HS-27A (cell line): ENCODE measurements around the gene CAMKK2.
"Not testable (repeated sequence)": the region's sequence is repeated elsewhere in the genome, so short reads cannot be mapped to it uniquely, and the experiment has no call there.

Experiments
- DNase-seq: peaks from one replicate; pipeline ENCODE4 v3.0.0-alpha.2; 2012; ENCODE audit warnings: low read depth, missing footprints

Gene CAMKK2

DNA sequence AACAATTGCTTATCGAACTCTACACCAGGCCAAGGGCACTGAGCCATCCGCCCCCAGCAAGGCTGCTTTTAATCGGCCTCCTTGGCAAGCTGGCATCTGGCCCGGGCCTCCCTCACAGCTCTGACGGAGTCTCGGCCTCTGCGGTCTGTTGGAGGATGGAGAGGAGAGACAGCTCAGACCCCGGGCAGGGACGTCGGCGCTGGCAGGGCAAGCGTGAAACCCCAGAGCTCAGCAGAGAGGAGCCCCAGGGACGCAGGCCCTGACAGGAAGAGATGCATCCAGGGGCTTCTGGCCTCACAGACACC lies 17.5 kb downstream of the CAMKK2 start:
- no peak for DNase-seq

DNA sequence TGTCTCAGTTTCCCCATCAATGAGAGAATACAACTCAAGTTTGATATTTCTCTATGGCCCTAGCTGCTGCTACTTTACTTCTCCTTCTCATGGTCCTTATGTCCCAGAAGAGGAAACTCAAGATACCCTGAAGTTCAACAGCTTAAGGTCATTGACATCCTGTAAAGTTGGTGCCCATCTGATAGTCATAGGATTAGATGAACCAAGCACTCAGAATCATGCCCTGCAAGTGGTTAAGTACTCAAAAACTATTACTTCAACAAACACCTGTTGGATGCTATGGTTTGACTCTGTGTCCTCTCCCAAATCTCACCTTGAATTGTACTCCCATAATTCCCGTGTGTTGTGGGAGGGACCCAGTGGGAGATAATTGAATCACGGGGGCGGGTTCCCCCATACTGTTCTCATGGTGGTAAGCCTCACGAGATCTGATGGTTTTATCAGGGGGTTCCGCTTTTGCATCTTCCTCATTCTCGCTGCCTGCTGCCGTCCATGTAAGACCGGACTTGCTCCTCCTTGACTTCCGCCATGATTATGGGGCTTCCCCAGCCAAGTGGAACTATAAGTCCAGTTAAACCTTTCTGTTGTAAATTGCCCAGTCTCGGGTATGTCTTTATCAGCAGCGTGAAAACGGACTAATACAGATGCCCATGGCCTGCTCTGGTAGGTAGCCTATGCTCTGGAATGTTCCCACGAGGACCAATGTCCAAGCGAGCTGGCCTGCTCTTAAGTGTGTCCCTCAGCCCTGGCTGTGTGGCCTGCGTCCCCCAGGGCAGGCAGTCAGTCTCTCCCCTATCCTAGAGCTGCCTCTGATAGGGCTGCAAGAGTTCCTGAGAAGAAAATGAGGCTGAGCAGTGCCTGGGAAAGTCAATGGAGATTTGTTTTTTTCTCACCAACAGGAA lies 18.1 kb downstream of the CAMKK2 start:
- no peak for DNase-seq

DNA sequence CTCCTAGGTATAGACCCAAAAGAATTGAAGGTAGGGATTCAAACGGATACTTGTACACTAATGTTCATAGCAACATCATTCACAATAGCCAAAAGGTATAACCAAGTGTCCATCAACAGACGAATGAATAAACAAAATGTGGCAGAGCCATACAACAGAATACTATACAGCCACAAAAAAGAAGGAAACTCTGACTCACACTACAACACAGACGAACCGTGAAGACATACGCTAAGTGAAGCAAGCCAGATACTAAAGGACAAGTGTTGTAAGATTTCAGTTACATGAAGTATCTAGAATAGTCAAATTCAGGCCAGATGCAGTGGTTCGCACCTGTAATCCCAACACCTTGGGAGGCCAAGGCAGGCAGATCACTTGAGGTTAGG lies 19.1 kb downstream of the CAMKK2 start:
- no peak for DNase-seq

DNA sequence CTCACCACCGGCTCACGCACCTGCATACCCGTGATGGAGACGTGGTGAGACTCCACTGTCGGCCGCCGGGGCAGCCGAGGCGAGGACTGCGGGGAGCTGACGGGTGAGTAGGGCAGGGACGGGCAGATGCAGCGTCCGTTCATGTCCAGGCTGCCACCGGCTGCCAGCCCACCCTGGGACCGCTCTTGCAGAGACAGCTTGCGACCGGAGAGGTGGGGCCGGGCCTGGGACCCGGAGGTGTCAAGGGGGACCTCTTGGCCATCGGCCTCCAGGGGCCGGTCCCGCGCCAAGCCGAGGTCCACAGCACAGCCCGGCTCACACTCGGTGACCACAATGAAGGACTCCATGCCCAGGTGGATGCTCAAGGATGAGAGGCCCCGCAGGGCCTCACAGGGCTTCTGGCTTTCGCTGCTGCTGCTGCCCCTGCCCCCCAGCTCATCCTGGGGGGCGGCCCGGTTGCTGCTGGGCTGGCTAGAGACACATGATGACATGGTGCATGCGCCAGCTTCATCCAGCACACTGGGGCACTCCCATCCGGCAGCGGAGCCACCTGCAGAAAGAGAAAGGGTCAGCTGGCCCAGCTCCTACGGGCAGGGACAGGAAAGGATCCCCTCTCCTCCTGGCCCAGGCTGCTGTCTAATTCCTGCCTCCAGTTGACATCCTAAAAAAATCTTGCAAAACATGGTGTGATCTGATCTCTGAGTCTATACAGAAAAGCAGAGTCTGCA lies 22.3 kb downstream of the CAMKK2 start:
- no peak for DNase-seq

DNA sequence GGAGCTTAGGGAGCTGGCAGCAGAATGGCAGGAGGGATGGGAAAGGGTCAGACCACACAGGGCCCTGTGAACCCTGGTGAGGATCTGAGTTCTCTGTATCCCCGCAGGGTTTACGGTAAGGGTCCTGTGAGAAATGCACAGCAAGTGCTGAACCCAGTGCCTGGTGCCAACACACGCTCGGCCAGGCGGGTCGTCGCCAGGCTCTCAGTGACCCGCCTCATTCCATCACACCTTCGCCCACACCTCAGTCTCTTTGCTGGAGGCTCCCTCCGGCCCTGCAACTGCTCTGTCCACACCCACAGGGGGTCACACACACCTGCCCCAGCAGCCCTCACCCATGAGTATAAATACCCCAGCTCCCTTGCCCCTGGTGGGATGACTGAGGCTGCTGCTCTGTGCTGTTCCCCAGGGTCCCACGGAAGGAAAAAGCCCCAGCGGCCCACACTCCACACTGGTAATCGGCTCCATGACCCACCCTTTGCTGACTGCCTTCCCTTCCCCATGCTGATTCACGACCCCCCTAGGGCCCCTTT lies 23.1 kb downstream of the CAMKK2 start:
- DNase-seq: no peak

DNA sequence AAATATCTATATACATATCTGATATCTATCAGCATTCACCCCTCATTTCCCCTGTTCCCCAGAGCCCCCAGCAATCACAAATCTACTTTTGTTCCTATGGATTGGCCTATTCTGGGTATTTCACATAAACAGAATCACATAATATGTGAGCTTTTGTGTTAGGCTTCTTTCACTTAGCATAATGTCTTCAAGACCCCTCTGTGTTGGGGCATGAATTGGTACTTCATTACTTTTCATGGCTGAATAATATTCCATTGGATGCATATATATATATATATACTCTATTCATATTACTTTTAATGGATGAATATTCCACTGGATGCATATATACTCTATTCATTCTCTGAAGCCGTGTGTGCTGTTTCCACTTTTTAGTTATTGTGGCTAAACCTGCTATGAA lies 28.7 kb downstream of the CAMKK2 start:
- no peak for DNase-seq

DNA sequence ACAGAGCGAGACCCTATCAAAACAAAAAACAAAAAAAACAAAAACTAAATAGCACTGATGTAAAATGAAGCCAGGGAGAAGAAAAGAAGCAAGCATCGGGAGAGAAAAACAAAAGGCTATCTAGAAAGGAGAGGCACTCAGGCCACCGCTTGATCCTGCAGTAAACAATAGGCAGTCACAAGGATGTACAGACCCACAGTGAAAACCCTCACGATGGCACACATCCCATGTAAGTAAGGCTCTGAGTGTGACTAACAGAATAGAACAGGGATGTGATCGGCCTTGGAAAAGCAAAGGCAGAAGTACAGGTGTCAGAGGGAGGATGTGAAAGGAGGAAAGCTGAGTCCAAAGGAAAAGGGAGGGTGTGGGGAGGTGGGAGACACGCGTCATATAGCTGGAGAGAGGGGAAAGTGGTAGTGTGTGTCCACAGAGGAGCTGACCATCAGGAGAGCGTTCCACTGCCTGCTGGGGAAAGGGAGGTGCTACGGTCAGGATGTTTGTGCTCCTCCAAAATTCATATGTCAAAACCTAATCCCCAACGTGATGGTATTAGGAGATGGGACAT lies 31.5 kb downstream of the CAMKK2 start:
- no peak for DNase-seq

DNA sequence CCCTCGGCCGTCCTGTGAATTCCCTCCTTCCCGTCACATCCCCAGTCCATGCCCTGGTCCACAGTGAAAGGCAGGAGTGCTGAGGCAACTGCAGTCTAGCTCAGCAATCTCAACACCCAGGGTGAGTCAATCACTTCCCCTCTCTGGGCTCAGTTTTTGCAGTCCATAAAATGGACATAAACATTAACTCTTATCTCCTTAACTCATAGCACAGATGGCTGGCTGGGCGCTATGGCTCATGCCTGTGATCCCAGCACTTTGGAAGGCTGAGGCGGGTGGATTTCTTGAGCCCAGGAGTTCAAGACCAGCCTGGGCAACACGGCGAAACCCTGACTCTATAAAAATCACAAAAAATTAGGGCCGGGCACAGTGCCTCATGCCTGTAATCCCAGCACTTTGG lies 32.4 kb downstream of the CAMKK2 start:
- DNase-seq: no peak

DNA sequence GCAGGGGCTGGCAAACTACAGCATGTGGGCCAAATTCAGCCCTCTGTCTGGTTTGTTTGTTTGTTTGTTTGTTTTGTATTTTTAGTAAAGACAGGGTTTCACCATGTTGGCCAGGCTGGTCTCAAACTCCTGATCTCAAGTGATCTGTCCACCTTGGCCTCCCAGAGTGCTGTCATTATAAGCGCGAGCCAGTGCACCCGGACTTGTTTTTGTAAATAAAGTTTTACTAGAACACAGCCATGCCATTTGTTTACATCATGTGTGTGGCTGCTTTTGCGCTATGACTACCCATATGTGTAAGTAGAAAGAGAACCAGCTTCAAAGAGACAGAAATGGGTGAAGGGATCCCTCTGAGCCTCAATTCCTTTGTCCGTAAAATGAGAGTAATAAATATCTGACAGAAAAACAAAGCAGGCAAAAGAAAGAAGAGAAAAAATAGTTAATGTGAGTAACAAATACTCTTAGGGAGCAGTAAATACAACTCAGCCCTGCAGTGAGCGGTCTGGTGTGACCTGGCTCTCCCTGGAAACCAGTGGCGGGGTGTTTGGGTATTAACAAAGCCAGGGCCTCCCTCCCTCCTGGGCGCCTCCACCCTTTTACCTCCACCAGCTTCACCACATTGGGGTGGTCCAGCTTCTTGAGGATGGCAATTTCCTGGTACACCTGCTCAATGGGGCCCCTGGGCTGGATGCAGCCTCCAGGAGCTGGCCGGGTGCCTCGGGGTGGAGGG lies 33.1 kb downstream of the CAMKK2 start:
- no peak for DNase-seq

DNA sequence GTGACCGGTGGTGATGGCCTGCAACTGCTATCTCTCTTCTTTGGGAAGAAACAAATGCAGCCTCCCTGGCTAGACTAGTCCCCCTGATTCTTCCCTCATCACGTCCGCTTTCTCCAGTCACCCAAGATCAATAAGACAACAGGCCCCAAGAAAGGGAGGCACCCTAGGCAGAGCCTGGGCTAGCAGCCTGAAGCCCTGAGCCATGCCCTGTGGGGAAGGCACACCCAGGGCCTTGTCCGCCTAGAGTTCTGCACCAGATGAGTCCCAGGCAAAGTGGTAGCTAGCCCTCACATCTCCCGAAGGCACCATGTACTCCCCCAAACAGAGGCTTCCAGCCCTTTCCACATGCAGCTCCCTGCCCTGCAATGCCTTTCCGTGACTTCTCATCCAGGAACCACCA lies 35.1 kb downstream of the CAMKK2 start:
- no peak for DNase-seq

DNA sequence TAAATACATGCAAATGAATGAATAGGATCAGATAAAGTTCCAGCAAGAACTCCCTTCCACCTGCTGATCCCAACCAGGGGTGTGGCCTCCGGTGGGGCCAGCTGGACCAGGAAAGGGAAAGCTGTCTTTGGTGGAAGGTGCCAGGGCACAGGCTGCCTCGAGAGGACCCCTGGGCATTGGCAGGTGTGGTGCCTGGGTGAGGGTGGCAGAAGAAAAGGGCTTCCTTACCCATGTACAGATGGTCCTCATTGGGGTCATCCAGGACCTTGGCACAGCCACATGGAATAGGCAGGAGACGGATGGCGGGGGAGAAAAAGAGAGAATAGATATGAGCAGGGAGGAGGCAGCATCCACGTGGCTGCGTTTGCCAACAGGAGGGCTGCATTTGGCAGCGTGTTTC lies 36.4 kb downstream of the CAMKK2 start:
- no peak for DNase-seq

DNA sequence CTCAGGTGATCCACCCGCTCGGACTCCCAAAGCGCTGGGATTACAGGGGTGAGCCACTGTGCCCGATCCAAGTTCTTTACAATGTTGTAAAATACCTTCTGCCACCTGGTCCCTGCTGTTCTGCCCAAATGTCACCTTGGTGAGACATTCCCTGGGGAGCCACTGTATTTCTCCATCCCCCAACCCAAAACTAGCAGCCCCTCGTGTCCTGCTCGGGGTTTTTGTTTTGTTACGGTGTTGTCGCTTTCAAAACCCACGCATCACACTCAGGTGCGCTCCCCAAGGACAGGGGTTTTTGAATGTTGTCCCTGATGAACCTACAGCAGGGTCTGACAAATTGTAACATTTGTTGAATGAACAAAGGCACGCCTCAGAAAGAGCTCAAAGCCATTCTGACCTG lies 37.4 kb downstream of the CAMKK2 start:
- no peak for DNase-seq

DNA sequence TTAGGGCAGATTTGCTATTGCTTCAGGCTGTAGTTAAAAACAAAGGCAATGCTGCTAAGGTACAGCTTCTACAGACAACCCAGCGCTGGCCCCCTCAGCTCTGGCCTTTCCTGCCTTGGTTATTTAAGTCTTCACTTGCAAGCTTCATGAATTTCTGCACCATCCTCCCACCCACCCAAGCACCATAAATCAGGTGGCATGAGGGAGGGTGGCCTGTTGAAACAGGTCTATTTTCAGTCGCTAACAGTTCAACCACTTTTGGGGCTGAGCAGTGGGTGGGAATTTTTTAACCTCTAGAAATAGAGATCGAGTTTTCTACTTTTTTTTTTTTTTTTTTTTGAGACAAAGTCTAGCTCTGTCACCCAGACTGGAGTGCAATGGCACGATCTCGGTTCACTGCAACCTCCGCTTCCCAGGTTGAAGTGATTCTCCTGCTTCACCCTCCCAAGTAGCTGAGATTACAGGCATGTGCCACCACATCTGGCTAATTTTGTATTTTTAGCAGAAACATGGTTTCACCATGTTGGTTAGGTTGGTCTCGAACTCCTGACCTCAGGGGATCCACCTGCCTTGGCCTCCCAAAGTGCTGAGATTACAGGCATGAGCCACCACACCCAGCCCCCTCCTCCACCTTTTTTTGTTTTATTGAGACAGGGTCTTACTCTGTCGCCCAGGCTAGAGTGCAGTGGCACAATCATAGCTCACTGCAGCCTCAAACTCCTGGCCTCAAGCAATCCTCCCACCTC lies 38.6 kb downstream of the CAMKK2 start:
- not testable (repeated sequence) for DNase-seq

DNA sequence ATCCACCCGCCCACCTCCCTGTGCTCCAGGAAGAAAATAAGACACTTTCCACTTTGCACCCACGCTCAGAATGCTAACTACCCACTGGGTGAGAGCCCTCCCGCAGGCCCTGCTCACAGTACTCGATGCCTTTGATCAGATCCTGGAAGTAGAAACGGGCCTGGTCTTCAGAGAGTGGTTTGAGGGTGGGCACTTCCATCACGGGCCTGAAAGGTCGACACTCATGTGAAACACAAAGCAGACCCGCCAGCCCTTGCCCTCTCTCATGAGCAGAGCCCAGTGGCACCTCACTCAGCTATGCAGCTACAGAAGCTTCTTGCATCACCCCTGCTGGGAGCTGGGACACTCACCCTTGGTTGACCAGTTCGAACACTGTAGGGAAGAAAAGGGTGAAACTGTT lies 41.1 kb downstream of the CAMKK2 start:
- DNase-seq: no peak

DNA sequence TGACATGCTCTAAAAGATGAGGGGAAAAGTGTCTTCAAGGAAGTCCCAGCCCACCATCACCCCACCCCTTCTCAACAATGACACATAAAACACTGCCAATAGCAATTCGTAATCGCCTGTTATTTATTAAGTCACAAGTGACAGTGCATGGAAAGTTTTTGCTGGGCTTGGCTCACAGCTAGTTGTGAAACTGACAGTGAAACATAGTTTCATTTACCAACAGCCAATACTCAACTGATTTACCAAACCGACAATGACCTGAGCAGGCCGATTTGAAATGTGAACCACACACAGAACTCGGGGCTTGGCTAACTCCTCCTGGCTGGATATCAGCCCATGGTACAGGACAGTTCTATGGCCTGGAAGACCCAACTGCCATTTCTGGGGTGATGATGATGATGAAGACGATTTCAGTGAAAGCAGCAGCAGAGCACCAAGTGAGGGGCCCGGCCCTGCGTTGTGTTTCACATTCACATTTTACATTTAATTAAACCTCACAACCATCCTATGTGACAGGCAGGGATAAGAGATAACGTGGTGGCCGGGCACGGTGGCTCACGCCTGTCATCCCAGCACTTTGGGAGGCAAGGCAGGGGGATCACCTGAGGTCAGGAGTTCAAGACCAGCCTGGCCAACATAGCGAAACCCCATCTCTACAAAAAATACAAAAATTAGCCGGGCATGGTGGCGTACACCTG lies 42.7 kb downstream of the CAMKK2 start:
- no peak for DNase-seq

DNA sequence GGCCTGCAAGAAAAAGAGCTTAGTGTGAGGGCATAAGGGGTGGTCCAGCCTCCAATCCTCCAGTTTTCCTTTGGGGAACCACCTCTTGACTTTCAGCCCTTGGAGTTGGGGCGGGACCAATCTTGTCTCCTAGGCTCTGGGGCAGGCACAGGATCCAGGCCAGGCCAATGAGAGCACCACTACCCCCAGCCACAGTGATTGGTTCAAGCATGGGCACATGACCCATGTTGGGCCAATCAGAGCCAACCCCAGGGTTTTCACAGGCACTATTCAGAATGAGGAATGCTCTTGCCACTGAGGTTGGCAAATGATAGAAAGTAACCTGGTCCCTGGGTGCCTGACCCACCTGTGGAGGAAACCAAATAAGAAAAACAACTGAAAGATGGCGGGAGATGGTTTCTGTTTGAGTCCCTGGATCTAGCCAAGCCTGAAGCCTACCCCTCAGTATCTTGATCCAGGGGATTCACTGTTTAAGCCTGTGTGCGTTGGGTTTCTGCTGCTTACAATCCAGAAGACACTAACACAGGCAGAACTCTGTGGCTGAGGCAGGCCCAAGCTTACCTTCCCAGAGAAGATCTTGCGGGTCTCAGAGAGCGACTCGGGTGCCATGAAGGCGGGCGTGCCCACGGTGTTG lies 43.7 kb downstream of the CAMKK2 start:
- DNase-seq: no peak

DNA sequence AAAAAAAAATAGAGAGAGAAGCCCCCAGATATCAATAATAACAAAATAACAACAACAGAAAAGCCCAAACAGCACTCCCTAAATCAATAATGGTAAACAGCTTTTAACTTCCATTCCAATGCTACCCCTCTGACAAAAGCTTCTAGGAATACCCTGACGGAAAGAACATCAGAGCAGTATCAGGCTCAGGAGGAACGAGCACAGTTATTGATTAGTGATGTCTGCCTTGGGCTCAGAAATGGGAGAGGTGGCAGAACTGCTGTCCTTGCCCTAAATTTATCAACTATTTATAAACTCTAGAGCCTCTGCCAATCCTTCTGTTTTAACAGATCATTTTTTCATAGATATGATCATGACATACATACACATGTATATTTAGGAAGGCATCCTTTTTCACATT lies 44.7 kb downstream of the CAMKK2 start:
- no peak for DNase-seq

DNA sequence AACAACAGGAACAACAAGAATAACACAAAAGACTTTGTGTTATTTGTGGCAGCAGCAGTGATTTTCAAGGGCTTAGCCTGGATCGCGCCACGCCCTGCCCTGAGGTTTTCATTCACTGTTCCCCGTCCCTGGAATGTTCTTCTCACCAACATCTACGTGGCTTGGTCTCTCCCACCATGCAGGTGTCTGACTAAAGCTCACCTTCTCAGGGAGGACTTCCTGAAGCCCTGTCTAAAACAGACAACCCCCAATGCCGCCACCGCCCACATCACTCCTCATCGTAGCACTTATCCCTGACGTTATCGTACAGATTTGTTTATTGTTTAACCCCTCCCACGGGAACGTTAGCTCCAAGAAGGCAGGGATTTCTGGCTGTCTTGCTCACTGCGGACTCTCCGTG lies 46.1 kb downstream of the CAMKK2 start:
- no peak for DNase-seq

DNA sequence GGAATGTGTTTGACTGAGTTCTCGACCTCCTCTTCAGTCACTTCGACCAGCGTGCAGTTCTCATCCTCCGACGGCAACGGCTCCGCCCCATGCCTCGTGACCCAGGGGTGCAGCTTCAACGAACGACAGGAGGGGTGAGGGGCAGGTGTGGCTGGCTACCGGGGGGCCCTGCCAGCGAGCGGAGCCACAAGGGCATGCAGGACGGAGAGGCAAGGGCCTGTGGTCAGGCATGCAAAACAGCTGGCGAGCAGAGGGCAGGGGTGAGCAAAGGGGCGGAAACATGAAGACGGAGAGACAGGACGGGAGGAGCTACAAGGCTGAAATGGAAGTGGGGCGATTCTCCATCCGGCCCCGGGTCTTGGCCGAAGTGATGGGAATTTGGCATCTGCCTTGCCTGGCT lies 47.9 kb downstream of the CAMKK2 start:
- no peak for DNase-seq

DNA sequence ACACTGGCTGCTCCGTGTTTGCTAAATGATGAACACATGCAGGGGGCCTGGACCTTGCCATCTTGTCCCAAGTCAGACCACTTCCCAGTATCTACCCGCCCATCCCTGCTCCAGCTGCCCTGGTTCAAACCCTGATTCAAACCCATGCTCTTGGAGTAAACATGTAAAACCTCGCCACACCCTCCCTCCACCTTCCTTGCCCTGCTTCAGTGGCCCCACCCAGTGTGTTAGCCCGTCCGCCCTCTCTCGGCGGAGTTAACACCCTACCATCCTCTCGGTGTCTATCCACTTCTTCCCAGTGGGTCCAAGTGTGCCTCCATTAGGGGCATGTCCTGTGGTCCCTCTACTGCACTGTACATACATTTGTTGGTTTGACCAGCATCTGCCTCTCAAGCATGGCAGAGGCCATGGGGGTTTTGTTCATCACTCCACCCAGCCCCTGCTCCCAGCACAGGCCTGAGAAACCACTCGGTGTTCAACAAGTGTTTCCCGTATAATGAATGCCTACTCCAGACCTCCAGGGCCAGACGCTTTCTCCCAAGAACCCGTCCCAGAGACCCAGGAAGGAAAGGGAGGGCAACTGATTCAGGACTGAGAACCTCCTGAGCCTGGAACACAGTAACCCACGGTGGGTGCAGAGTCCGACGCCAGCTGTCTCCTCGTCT lies 49.5 kb downstream of the CAMKK2 start:
- no peak for DNase-seq
